Progenitor cell of endocrine pancreas (in vitro differentiated cells): ENCODE data around the gene MTARC2. TPM values are rescaled to one million over a fixed set of nuclear protein-coding genes. Genes with fewer than 3 reads are reported as not detected.

Source experiments
- DNase-seq: peaks from one replicate; pipeline ENCODE4 v3.0.0; 2021; ENCODE audit warnings: low spot score; ENCODE audit not compliant: unreplicated experiment
- H3K27ac Mint-ChIP-seq: 2 replicates; pipeline ENCODE4 v1.8.0; 2021; ENCODE audit warnings: mild to moderate bottlenecking, moderate library complexity, mixed read lengths
- H3K27me3 Mint-ChIP-seq: 2 replicates; pipeline ENCODE4 v1.8.0; 2021; ENCODE audit warnings: mixed read lengths
- H3K36me3 Mint-ChIP-seq: 2 replicates; pipeline ENCODE4 v1.8.0; 2022; ENCODE audit warnings: mixed read lengths; ENCODE audit not compliant: insufficient read depth
- H3K4me1 Mint-ChIP-seq: 2 replicates; pipeline ENCODE4 v1.8.0; 2021; ENCODE audit warnings: low read depth, mixed read lengths
- H3K4me3 Mint-ChIP-seq: 2 replicates; pipeline ENCODE4 v1.8.0; 2021; ENCODE audit warnings: low read depth, mild to moderate bottlenecking, moderate library complexity, mixed read lengths
- H3K9me3 Mint-ChIP-seq: 2 replicates; pipeline ENCODE4 v1.8.0; 2021; ENCODE audit warnings: low read depth, mixed read lengths
- CTCF ChIP-seq: fragments of 200-600 bp; sonication (generic); IDR thresholded peaks from one replicate; pipeline ENCODE4 v1.5.0; 2021; ENCODE audit warnings: antibody characterized with exemption, mild to moderate bottlenecking; ENCODE audit not compliant: unreplicated experiment
- total RNA-seq: library from RNA; stranded (reverse); gene quantifications from 2 replicates; pipeline ENCODE4 v1.2.1, GENCODE V29; 2021

MTARC2 gene
- total RNA-seq, 1 donor from 2014 or later = 14.3 TPM

GRCh38 chr1:220812308-220812707 is 64.2 kb downstream of the MTARC2 start:
- TF ChIP-seq CTCF = no peak
- Mint-ChIP-seq H3K4me1 (no peaks in the 10 kb centered on the region), H3K36me3 (peaks cover 39% of the 10 kb centered on the region), H3K27me3 (no peaks in the 10 kb centered on the region), H3K9me3 (no peaks in the 10 kb centered on the region), H3K27ac (no peak overlapping the region), H3K4me3 (no peak overlapping the region)
- DNase-seq = no peak

GRCh38 chr1:220813013-220813412 is 64.9 kb downstream of the MTARC2 start:
- Mint-ChIP-seq H3K4me3 (no peak overlapping the region), H3K27me3 (no peaks in the 10 kb centered on the region), H3K9me3 (no peaks in the 10 kb centered on the region), H3K27ac (no peak overlapping the region), H3K4me1 (no peaks in the 10 kb centered on the region), H3K36me3 (peaks cover 44% of the 10 kb centered on the region)
- no peak for TF ChIP-seq CTCF
- DNase-seq = no peak

DNA sequence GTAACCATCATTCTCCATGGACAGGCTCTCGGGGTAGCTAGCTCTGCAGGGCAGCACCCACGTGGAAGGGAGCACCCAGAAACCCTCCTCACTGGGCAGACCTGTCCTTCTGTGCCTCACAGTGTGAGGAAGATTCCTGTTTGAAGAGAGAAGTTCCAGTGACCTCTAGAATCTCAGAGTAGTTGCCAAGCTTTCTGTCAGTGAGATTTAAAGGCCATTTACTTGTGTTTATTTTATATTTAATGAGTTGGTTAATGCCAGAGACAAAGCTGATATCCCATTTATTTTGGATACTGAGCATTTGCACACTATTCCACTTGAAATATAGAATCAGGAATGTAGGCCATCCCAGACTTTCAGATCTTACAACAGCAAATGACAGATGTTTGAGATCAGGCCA is 67.3 kb downstream of the MTARC2 start:
- Mint-ChIP-seq H3K4me1 (no peaks in the 10 kb centered on the region), H3K9me3 (peaks cover 3% of the 10 kb centered on the region), H3K36me3 (peaks cover 46% of the 10 kb centered on the region), H3K27me3 (no peaks in the 10 kb centered on the region), H3K4me3 (no peak overlapping the region), H3K27ac (no peak overlapping the region)
- no peak for TF ChIP-seq CTCF
- no peak for DNase-seq

GRCh38 chr1:220817907-220818306 is 69.8 kb downstream of the MTARC2 start:
- H3K27ac Mint-ChIP-seq = no peak overlapping the region
- H3K36me3 Mint-ChIP-seq = peaks cover 33% of the 10 kb centered on the region
- H3K4me3 Mint-ChIP-seq = no peak overlapping the region
- no peaks in the 10 kb centered on the region for H3K4me1 Mint-ChIP-seq
- DNase-seq = no peak
- TF ChIP-seq CTCF = no peak
- H3K27me3 Mint-ChIP-seq = no peaks in the 10 kb centered on the region
- H3K9me3 Mint-ChIP-seq = peaks cover 4% of the 10 kb centered on the region

GRCh38 chr1:220818421-220819173 is 70.5 kb downstream of the MTARC2 start:
- TF ChIP-seq CTCF = no peak
- H3K27me3 Mint-ChIP-seq = no peaks in the 10 kb centered on the region
- H3K36me3 Mint-ChIP-seq = peaks cover 28% of the 10 kb centered on the region
- no peaks in the 10 kb centered on the region for H3K4me1 Mint-ChIP-seq
- no peak overlapping the region for H3K4me3 Mint-ChIP-seq
- no peak for DNase-seq
- no peak overlapping the region for H3K27ac Mint-ChIP-seq
- H3K9me3 Mint-ChIP-seq = peaks cover 4% of the 10 kb centered on the region
